Measurements from ENCODE around the gene BBOX1. TPM values are rescaled to one million over a fixed set of nuclear protein-coding genes. Genes with fewer than 3 reads are reported as not detected.

Gene BBOX1
- total RNA-seq, 2 experiments from 2014 or later = not detected

DNA sequence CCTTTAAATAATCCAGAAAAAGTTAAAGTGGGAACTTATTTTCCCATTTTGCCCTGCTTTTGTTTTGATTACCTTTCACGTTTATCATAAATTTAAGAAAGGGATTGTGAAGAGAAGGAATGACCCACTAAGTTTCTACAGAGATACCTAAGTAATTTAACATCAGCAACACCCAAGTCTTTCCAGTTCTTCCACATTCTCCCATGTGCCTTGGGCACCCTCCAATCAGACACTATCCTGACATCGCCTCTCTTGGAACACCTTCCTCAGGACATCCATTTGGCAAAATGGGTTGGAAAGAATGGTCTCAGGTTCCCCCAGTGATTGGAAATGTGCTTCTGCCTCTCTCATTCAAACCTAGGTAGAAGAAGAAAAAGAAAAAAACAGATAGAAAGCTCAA lies 6.3 kb downstream of the BBOX1 start:
- H3K4me3 Mint-ChIP-seq = no peak overlapping the region
- ATAC-seq (ENCODE audit: poor library complexity) = no peak
- no peaks in the 10 kb centered on the region for H3K36me3 ChIP-seq (ENCODE audit: insufficient read depth, low read length)
- no peaks in the 10 kb centered on the region for H3K27me3 Mint-ChIP-seq
- H3K4me1 ChIP-seq (ENCODE audit: insufficient read depth, low read length) = no peaks in the 10 kb centered on the region
- no peaks in the 10 kb centered on the region for H3K27me3 ChIP-seq (ENCODE audit: control insufficient read depth in 1 of 2, insufficient read depth in 2 of 2, low read length in 2 of 2)
- CTCF ChIA-PET = no interaction called here
- peaks cover 0 to 6% of the 10 kb centered on the region in 2 experiments for H3K9me3 ChIP-seq (ENCODE audit: control insufficient read depth in 1 of 2, insufficient read depth in 1 of 2, low read length in 2 of 2)
- H3K27ac ChIP-seq (ENCODE audit: low read depth in 1 of 2, low read length in 2 of 2) = no peak overlapping the region
- DNase-seq = no peak
- intact Hi-C loops (cut with DNase I, micrococcal nuclease) = no loop called here
- TF ChIP-seq CTCF (IDR thresholded peaks at IDR 0.05) = no peak
- H3K9me3 Mint-ChIP-seq = peaks cover 14% of the 10 kb centered on the region
- H3K36me3 Mint-ChIP-seq (ENCODE audit: low read depth) = no peaks in the 10 kb centered on the region
- no peaks in the 10 kb centered on the region for H3K4me1 Mint-ChIP-seq (ENCODE audit: low read depth)
- POLR2A ChIA-PET = no interaction called here
- H3K4me3 ChIP-seq (ENCODE audit: low read length) = no peak overlapping the region
- no peak overlapping the region for H3K27ac Mint-ChIP-seq

DNA sequence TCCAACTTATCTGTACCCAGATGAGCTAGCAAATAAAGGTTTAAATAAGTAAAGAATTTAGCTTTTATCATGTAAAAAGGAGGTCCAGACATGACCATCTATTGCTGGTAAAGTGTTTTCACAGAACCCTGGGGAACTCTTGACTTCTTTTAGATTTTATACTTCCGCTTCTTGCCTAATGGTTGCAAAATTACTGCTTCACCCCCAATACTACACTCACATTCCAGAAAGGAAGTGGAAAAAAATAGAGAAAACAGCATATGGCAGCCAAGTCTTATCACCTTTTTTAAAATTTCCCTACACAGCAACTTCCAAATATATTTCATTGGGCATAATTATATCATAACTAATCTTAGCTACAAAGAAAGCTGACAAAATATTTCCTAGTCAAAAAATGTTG lies 12.1 kb downstream of the BBOX1 start:
- H3K27me3 ChIP-seq (ENCODE audit: control insufficient read depth in 1 of 2, insufficient read depth in 2 of 2, low read length in 2 of 2) = no peaks in the 10 kb centered on the region
- no peak overlapping the region for H3K4me3 ChIP-seq (ENCODE audit: low read length)
- no peak for DNase-seq
- H3K27ac Mint-ChIP-seq = no peak overlapping the region
- no peaks in the 10 kb centered on the region for H3K36me3 Mint-ChIP-seq (ENCODE audit: low read depth)
- H3K9me3 ChIP-seq (ENCODE audit: control insufficient read depth in 1 of 2, insufficient read depth in 1 of 2, low read length in 2 of 2) = peaks cover 0 to 5% of the 10 kb centered on the region in 2 experiments
- no peaks in the 10 kb centered on the region for H3K4me1 Mint-ChIP-seq (ENCODE audit: low read depth)
- ChIA-PET CTCF (no interaction called here), POLR2A (no interaction called here)
- H3K9me3 Mint-ChIP-seq = peaks cover 8% of the 10 kb centered on the region
- no peaks in the 10 kb centered on the region for H3K4me1 ChIP-seq (ENCODE audit: insufficient read depth, low read length)
- H3K4me3 Mint-ChIP-seq = no peak overlapping the region
- H3K27ac ChIP-seq (ENCODE audit: low read depth in 1 of 2, low read length in 2 of 2) = no peak overlapping the region
- no peaks in the 10 kb centered on the region for H3K27me3 Mint-ChIP-seq
- intact Hi-C loops (cut with DNase I, micrococcal nuclease) = no loop called here
- no peak for ATAC-seq (ENCODE audit: poor library complexity)
- TF ChIP-seq CTCF (IDR thresholded peaks at IDR 0.05) = no peak
- no peaks in the 10 kb centered on the region for H3K36me3 ChIP-seq (ENCODE audit: insufficient read depth, low read length)

- Mint-ChIP-seq H3K36me3 (ENCODE audit: low read depth) (no peaks in the 10 kb centered on the region), H3K27ac (no peak overlapping the region), H3K27me3 (no peaks in the 10 kb centered on the region), H3K9me3 (peaks cover 8% of the 10 kb centered on the region), H3K4me1 (ENCODE audit: low read depth) (no peaks in the 10 kb centered on the region), H3K4me3 (no peak overlapping the region)
- Histone ChIP-seq H3K36me3 (ENCODE audit: insufficient read depth, low read length) (no peaks in the 10 kb centered on the region), H3K9me3 (ENCODE audit: control insufficient read depth in 1 of 2, insufficient read depth in 1 of 2, low read length in 2 of 2) (peaks cover 5 to 9% of the 10 kb centered on the region in 2 experiments), H3K4me1 (ENCODE audit: insufficient read depth, low read length) (no peaks in the 10 kb centered on the region), H3K27ac (ENCODE audit: low read depth in 1 of 2, low read length in 2 of 2) (no peak overlapping the region), H3K4me3 (ENCODE audit: low read length) (no peak overlapping the region), H3K27me3 (ENCODE audit: control insufficient read depth in 1 of 2, insufficient read depth in 2 of 2, low read length in 2 of 2) (no peaks in the 10 kb centered on the region)
- ChIA-PET CTCF (no interaction called here), POLR2A (no interaction called here)
- no peak for DNase-seq
- ATAC-seq (ENCODE audit: poor library complexity) = no peak
- intact Hi-C loops (cut with DNase I, micrococcal nuclease) = no loop called here
- TF ChIP-seq CTCF (IDR thresholded peaks at IDR 0.05) = no peak
Measured at GRCh38 chr11:27055065-27055682, 14.6 kb downstream of the BBOX1 start.
